K562 treated with DMSO at 1 percent for 4 hours (cell line): ENCODE results near the gene NMU. TPM values are rescaled to one million over a fixed set of nuclear protein-coding genes. Genes with fewer than 3 reads are reported as not detected.

Source experiments
- total RNA-seq: library from RNA; unstranded; fragments of 300-600 nt; gene quantifications from 2 replicates; pipeline ENCODE4 v1.2.3, GENCODE V29; 2022; ENCODE audit not compliant: insufficient read depth

Gene NMU, protein sequence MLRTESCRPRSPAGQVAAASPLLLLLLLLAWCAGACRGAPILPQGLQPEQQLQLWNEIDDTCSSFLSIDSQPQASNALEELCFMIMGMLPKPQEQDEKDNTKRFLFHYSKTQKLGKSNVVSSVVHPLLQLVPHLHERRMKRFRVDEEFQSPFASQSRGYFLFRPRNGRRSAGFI
- total RNA-seq = 1,020 and 1,362 TPM in 2 replicates

DNA sequence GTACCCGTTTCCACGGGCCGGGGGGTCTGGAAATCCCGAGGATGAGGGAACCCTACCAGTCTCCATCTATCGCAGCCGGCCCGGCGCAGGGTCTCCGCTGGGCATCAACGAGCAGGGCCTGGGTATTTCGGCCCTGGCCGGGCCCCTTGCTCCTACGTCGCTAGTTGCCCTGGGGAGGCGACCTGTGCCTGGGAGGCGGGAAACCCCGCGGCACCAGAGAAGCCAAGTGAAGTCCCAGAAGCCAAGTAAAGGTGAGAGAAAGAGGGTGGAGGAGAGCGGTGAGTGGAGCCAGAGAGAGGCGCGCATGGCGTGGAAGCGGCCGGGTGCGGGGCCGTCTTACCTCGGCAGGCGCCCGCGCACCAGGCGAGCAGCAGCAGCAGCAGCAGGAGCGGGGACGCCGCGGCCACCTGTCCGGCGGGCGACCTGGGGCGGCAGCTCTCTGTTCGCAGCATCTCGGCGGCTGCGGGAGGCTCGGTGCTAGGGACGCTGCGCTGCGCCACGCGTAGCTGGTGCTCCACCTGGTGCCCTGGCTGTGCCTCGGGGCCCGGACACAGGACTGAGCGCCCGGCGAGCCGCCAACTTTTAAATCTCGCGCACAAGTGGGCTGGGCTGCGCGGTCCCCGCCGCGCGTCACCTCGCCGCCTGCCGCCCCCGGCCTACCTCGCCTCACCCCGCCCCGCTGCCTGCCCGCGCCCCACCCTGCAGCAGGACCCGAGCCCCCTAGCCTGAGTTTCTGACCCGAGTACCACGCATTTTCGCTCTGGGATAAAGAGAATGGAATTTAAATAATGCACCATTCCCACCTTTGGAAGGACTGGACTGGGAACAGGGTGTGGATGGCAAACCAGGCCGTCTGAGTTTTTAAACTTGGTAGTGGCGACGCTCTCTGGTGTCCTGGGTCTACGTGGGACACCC lies at the start of gene NMU:
NMU (minus strand) TSS at position 558 of the 915 bp plus-strand sequence; CDS start at position 452, 106 bp downstream.

DNA sequence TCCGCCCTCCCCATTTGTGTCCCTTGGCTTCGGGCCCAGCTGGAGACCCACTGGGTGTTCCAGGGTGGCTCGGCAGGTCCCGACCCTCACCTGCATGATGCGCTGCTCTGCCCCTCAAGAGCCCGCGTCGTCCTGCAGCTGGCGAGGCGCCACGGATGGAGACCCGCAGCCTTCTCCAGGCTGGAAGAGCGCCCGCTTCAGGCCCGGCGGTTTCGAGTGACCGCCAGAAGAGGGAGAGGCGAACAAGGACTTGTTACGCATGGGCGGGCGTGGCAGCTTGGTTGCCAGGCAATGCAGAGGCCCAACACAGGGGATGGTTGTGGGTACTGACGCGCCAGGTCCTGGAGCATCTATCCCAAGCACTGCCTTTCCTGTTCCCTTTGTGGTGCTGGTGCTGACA lies 44.1 kb downstream of the NMU start, which contains the start of gene PDCL2:
PDCL2 (minus strand) TSS at position 232 of the 400 bp plus-strand sequence; CDS start at position 96, 136 bp downstream.

DNA sequence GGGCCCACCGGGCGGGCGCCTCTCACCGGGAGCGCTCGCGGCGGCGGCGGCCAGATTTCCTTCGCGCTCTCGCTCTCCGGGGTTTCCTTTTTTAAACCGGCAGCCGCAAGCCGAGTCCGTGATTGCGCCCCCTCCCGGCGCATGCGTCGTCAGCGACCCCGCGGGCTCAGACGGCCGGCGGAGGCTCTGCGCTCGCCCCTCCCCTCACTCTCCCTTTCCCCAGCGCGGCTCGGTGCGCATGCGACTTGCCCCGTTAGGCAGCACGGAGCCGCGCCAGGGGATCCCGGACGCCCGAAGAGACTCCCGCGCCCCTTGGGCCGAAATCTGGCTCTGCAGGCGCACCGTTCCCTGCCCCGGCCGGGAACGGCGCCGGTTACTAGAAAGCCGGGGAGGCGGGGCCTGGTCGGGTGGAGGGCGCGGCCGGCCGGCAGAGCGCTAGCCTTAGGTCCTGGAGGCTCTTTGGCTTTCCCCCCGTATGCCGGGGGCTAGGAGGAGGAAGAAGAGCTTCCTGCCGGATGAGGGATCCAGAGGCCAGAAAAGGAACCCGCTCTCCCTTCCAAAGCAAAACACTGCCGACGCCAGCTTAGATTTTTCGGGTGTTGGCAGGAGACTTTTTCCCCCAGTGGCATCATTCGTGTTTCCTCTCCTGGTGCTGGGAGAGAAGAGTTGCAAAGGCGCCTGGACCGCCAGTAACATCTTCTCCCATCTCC lies 89.2 kb downstream of the NMU start, which contains the start of gene CLOCK:
CLOCK (minus strand) TSS at position 154 of the 710 bp plus-strand sequence. CDS start 64,124 bp downstream, outside the sequence.

Other genes starting within 250 kb of the NMU start
- gene TMEM165, start 240.3 kb downstream of the NMU start, total RNA-seq = 49.8 and 79.9 TPM in 2 replicates
- 3.9 and 4.3 TPM in 2 replicates for gene CLOCK, start 89.4 kb downstream of the NMU start, total RNA-seq
- 1.5 TPM in 1 of 2 replicates, not detected in the other for gene PDCL2, start 44.1 kb downstream of the NMU start, total RNA-seq
- gene EXOC1L, start 183.5 kb upstream of the NMU start, total RNA-seq = 2.1 TPM in 1 of 2 replicates, not detected in the other
- gene EXOC1, start 217.3 kb upstream of the NMU start, total RNA-seq = 15.5 and 18.0 TPM in 2 replicates